ENCODE measurements around the gene U2AF2.

- TF ChIP-seq CTCF (IDR thresholded peaks at IDR 0.05) (no peak), POLR2A (IDR thresholded peaks at IDR 0.05) (no peak)
Observed at GRCh38 chr19:55673889-55674288, 19.1 kb downstream of the U2AF2 start.

Data from ovary (tissue), 3 donors.